GM23338 (cell line): ENCODE data around the gene RTEL1. TPM values are rescaled to one million over a fixed set of nuclear protein-coding genes. Genes with fewer than 3 reads are reported as not detected.

Source experiments
- ATAC-seq: fragments of 200-7000 bp; cut with Tn5 transposase; 3 replicates; pipeline ENCODE4 v1.9.1; 2020
- DNase-seq: peaks from one replicate; pipeline ENCODE4 v3.0.0-alpha.2; 2015; ENCODE audit warnings: low spot score
- H2AFZ ChIP-seq: fragments of 200-600 bp; sonication (generic); 2 replicates; pipeline ENCODE4 v1.8.0; 2016; ENCODE audit warnings: antibody characterized with exemption, mild to moderate bottlenecking, moderate library complexity
- H3F3A ChIP-seq: fragments of 200-600 bp; sonication (generic); replicated peaks from 2 replicates; pipeline ENCODE4 v1.8.0; 2017; ENCODE audit warnings: antibody characterized with exemption, mixed run types, low read depth
- H3K27ac ChIP-seq: fragments of 200-600 bp; sonication (generic); 2 replicates; pipeline ENCODE4 v1.6.1; 2016; ENCODE audit warnings: low read depth
- H3K27me3 ChIP-seq: fragments of 200-600 bp; sonication (generic); 2 replicates; pipeline ENCODE4 v1.8.0; 2016; ENCODE audit warnings: mild to moderate bottlenecking, mixed run types, moderate library complexity; ENCODE audit not compliant: insufficient read depth
- H3K36me3 ChIP-seq: fragments of 200-600 bp; sonication (generic); 2 replicates; pipeline ENCODE4 v1.8.0; 2016; ENCODE audit warnings: mild to moderate bottlenecking; ENCODE audit not compliant: insufficient read depth
- H3K4me1 ChIP-seq: fragments of 200-600 bp; sonication (generic); 2 replicates; pipeline ENCODE4 v1.8.0; 2016; ENCODE audit warnings: mild to moderate bottlenecking, moderate library complexity; ENCODE audit not compliant: insufficient read depth
- H3K4me2 ChIP-seq: fragments of 200-600 bp; sonication (generic); 2 replicates; pipeline ENCODE4 v1.7.1; 2017; ENCODE audit warnings: mixed run types
- H3K4me3 ChIP-seq: fragments of 200-600 bp; sonication (generic); 2 replicates; pipeline ENCODE4 v1.6.1; 2016; ENCODE audit warnings: mixed run types
- H3K79me2 ChIP-seq: fragments of 200-600 bp; sonication (generic); replicated peaks from 2 replicates; pipeline ENCODE4 v1.8.0; 2017; ENCODE audit warnings: mild to moderate bottlenecking; ENCODE audit not compliant: insufficient read depth
- H3K9me2 ChIP-seq: fragments of 200-600 bp; sonication (generic); 2 replicates; pipeline ENCODE4 v1.8.0; 2017; ENCODE audit not compliant: insufficient read depth
- H4K20me1 ChIP-seq: fragments of 200-600 bp; sonication (generic); replicated peaks from 2 replicates; pipeline ENCODE4 v1.8.0; 2017; ENCODE audit warnings: mild to moderate bottlenecking; ENCODE audit not compliant: insufficient read depth
- H3K27ac Mint-ChIP-seq: 2 replicates; pipeline ENCODE4 v1.8.0; 2020; ENCODE audit warnings: inconsistent platforms, mild to moderate bottlenecking, moderate library complexity, mixed read lengths
- H3K27me3 Mint-ChIP-seq: 3 replicates; pipeline ENCODE4 v1.8.0; 2022; ENCODE audit warnings: low read depth, mild to moderate bottlenecking, moderate library complexity, mixed read lengths, inconsistent platforms; ENCODE audit not compliant: insufficient read depth, poor library complexity
- H3K36me3 Mint-ChIP-seq: 3 replicates; pipeline ENCODE4 v1.8.0; 2021; ENCODE audit warnings: low read depth, mild to moderate bottlenecking, inconsistent platforms, moderate library complexity, mixed read lengths
- H3K4me1 Mint-ChIP-seq: 3 replicates; pipeline ENCODE4 v1.8.0; 2020; ENCODE audit warnings: mild to moderate bottlenecking, inconsistent platforms, mixed read lengths
- H3K4me3 Mint-ChIP-seq: 3 replicates; pipeline ENCODE4 v1.8.0; 2021; ENCODE audit warnings: moderate library complexity, mild to moderate bottlenecking, inconsistent platforms, mixed read lengths
- H3K9me3 Mint-ChIP-seq: 3 replicates; pipeline ENCODE4 v1.8.0; 2020; ENCODE audit warnings: moderate library complexity, mild to moderate bottlenecking, inconsistent platforms, mixed read lengths
- CTCF ChIP-seq, 2 experiments: fragments of 200-600 bp in 1 of 2; sonication (generic) in 1 of 2; conservative IDR thresholded peaks; 2 replicates each; pipeline versions ENCODE4 v1.5.1 to v1.6.1; 2016 to 2017; ENCODE audit warnings: antibody characterized with exemption in 2 of 2, low read depth in 2 of 2, mild to moderate bottlenecking in 2 of 2, moderate library complexity in 1 of 2
- ETS1 ChIP-seq: IDR thresholded peaks from 2 replicates; pipeline ENCODE4 v1.6.1; 2016; ENCODE audit warnings: antibody characterized with exemption
- EZH2 ChIP-seq: fragments of 200-600 bp; sonication (generic); IDR thresholded peaks from one replicate; pipeline ENCODE4 v1.8.0; 2017; ENCODE audit warnings: antibody characterized with exemption, mild to moderate bottlenecking, low read depth; ENCODE audit not compliant: unreplicated experiment
- EZH2phosphoT487 ChIP-seq: fragments of 200-600 bp; sonication (generic); IDR thresholded peaks from one replicate; pipeline ENCODE4 v1.8.1; 2018; ENCODE audit warnings: antibody characterized with exemption; ENCODE audit not compliant: unreplicated experiment
- NANOG ChIP-seq: IDR thresholded peaks from 2 replicates; pipeline ENCODE4 v1.6.1; 2016; ENCODE audit warnings: antibody characterized with exemption, borderline replicate concordance
- POLR2AphosphoS5 ChIP-seq: IDR thresholded peaks from 2 replicates; pipeline ENCODE4 v1.6.1; 2016; ENCODE audit warnings: antibody characterized with exemption, low read depth
- STAT1 ChIP-seq: IDR thresholded peaks from one replicate; pipeline ENCODE4 v1.6.1; 2016; ENCODE audit warnings: antibody characterized with exemption; ENCODE audit not compliant: unreplicated experiment
- ZNF114 ChIP-seq: fragments of 250-450 bp; sonication (Bioruptor Pico); IDR thresholded peaks from 2 replicates; pipeline ENCODE4 v1.5.0; 2020; ENCODE audit warnings: mild to moderate bottlenecking, moderate library complexity
- polyA plus RNA-seq: library from polyadenylated mRNA; unstranded; fragments of >200 nt; fragmentation: Nextera tagmentation; extraction: Ambion mirVana; gene quantifications from 2 replicates; pipeline ENCODE4 v1.2.1, GENCODE V29; 2016
- total RNA-seq: library from RNA; depleted of rRNA; stranded (reverse); fragments of >200 nt; shearing (Covaris generic); gene quantifications from 2 replicates; pipeline ENCODE4 v1.2.3, GENCODE V29; 2014

Gene RTEL1
- total and polyA plus RNA-seq, 2 experiments from 2014 or later, result 14.2 to 34.5 TPM

- Mint-ChIP-seq H3K27me3 (peaks cover 7% of the 10 kb centered on the region), H3K36me3 (no peaks in the 10 kb centered on the region), H3K4me1 (no peaks in the 10 kb centered on the region), H3K9me3 (no peaks in the 10 kb centered on the region), H3K27ac (no peak overlapping the region), H3K4me3 (no peak overlapping the region)
- no peaks in the 10 kb centered on the region for H3K4me1 ChIP-seq
- no peaks in the 10 kb centered on the region for H3K27me3 ChIP-seq
- H3K4me2 ChIP-seq, result no peak overlapping the region
- H3K36me3 ChIP-seq, result no peaks in the 10 kb centered on the region
- no peak for TF ChIP-seq EZH2
- H3K9me2 ChIP-seq, result no peaks in the 10 kb centered on the region
- DNase-seq, result no peak
- no peaks in the 10 kb centered on the region for H3F3A ChIP-seq
- no peak overlapping the region for H2AFZ ChIP-seq
- no peak overlapping the region for H3K27ac ChIP-seq
- H4K20me1 ChIP-seq, result no peaks in the 10 kb centered on the region
- no peaks in the 10 kb centered on the region for H3K79me2 ChIP-seq
- no peak for ATAC-seq
- no peak overlapping the region for H3K4me3 ChIP-seq
Observed at GRCh38 chr20:63685269-63686026, 27.3 kb downstream of the RTEL1 start.

GRCh38 chr20:63686094-63686491, 28.0 kb downstream of the RTEL1 start:
- ATAC-seq, result no peak
- Mint-ChIP-seq H3K4me3 (no peak overlapping the region), H3K36me3 (no peaks in the 10 kb centered on the region), H3K9me3 (no peaks in the 10 kb centered on the region), H3K4me1 (no peaks in the 10 kb centered on the region), H3K27me3 (peaks cover 7% of the 10 kb centered on the region), H3K27ac (no peak overlapping the region)
- H3K4me1 ChIP-seq, result no peaks in the 10 kb centered on the region
- no peaks in the 10 kb centered on the region for H3K9me2 ChIP-seq
- H2AFZ ChIP-seq, result no peak overlapping the region
- no peaks in the 10 kb centered on the region for H3K79me2 ChIP-seq
- DNase-seq, result no peak
- no peaks in the 10 kb centered on the region for H4K20me1 ChIP-seq
- H3K27me3 ChIP-seq, result no peaks in the 10 kb centered on the region
- no peak overlapping the region for H3K4me2 ChIP-seq
- H3K4me3 ChIP-seq, result no peak overlapping the region
- no peaks in the 10 kb centered on the region for H3F3A ChIP-seq
- TF ChIP-seq ZNF114 (CRISPR knock-in tag) (no peak), POLR2AphosphoS5 (no peak), EZH2 (no peak), ETS1 (no peak), EZH2phosphoT487 (no peak), STAT1 (no peak)
- no peak overlapping the region for H3K27ac ChIP-seq
- H3K36me3 ChIP-seq, result no peaks in the 10 kb centered on the region

GRCh38 chr20:63686492-63687321, 28.6 kb downstream of the RTEL1 start:
- H4K20me1 ChIP-seq, result no peaks in the 10 kb centered on the region
- no peaks in the 10 kb centered on the region for H3K9me2 ChIP-seq
- no peaks in the 10 kb centered on the region for H3K27me3 ChIP-seq
- H3K4me3 ChIP-seq, result no peak overlapping the region
- H2AFZ ChIP-seq, result no peak overlapping the region
- no peaks in the 10 kb centered on the region for H3K4me1 ChIP-seq
- Mint-ChIP-seq H3K4me1 (no peaks in the 10 kb centered on the region; the same call in 2 of the 3 replicates), H3K27me3 (peaks cover 9% of the 10 kb centered on the region), H3K9me3 (no peaks in the 10 kb centered on the region), H3K4me3 (no peak overlapping the region), H3K36me3 (peaks cover 4% of the 10 kb centered on the region; the same call in 1 of the 3 replicates), H3K27ac (no peak overlapping the region)
- no peaks in the 10 kb centered on the region for H3F3A ChIP-seq
- DNase-seq (no peak), ATAC-seq (no peak; the same call in 2 of the 3 replicates)
- no peaks in the 10 kb centered on the region for H3K79me2 ChIP-seq
- H3K4me2 ChIP-seq, result no peak overlapping the region
- no peaks in the 10 kb centered on the region for H3K36me3 ChIP-seq
- no peak overlapping the region for H3K27ac ChIP-seq
- no peak for TF ChIP-seq CTCF (conservative IDR thresholded peaks at IDR 0.05; ENCODE audit: low read depth in 2 of 2)
- no peak for TF ChIP-seq NANOG
- TF ChIP-seq STAT1, result no peak
